ENCODE data around the gene ZBTB7A. TPM values are rescaled to one million over a fixed set of nuclear protein-coding genes. Genes with fewer than 3 reads are reported as not detected.

ZBTB7A gene
- 10 to 100 TPM; 14.3 to 35.6 (median 21.9) TPM for polyA plus RNA-seq
- long read RNA-seq, donor 1, result 0 reads
- long read RNA-seq, donor 2, full-length matches to known transcripts, result 7 of 13 reads
- long read RNA-seq, donor 2, partial matches to known transcripts, result 6 of 13 reads
- long read RNA-seq, donor 2, other reads (novel, unspliced or antisense), result 0 of 13 reads
- long read RNA-seq, donor 3, full-length matches to known transcripts, result 6 of 6 reads
- long read RNA-seq, donor 3, partial matches to known transcripts, result 0 of 6 reads
- long read RNA-seq, donor 3, other reads (novel, unspliced or antisense), result 0 of 6 reads
- long read RNA-seq, donor 4, result 0 reads
- long read RNA-seq, donor 5, full-length matches to known transcripts, result 3 of 3 reads
- long read RNA-seq, donor 5, partial matches to known transcripts, result 0 of 3 reads
- long read RNA-seq, donor 5, other reads (novel, unspliced or antisense), result 0 of 3 reads
- long read RNA-seq, donor 6, full-length matches to known transcripts, result 14 of 14 reads
- long read RNA-seq, donor 6, partial matches to known transcripts, result 0 of 14 reads
- long read RNA-seq, donor 6, other reads (novel, unspliced or antisense), result 0 of 14 reads
- long read RNA-seq, donor 7, full-length matches to known transcripts, result 3 of 3 reads
- long read RNA-seq, donor 7, partial matches to known transcripts, result 0 of 3 reads
- long read RNA-seq, donor 7, other reads (novel, unspliced or antisense), result 0 of 3 reads
- long read RNA-seq, donor 8, partial matches to known transcripts, result 0 of 1 reads
- long read RNA-seq, donor 8, other reads (novel, unspliced or antisense), result 0 of 1 reads
- long read RNA-seq, donor 9, full-length matches to known transcripts, result 3 of 3 reads
- long read RNA-seq, donor 9, partial matches to known transcripts, result 0 of 3 reads
- long read RNA-seq, donor 9, other reads (novel, unspliced or antisense), result 0 of 3 reads
- long read RNA-seq, donor 10, full-length matches to known transcripts, result 4 of 4 reads
- long read RNA-seq, donor 10, partial matches to known transcripts, result 0 of 4 reads
- long read RNA-seq, donor 10, other reads (novel, unspliced or antisense), result 0 of 4 reads

- no peaks in the 10 kb centered on the region for H3K9me3 ChIP-seq (ENCODE audit: control insufficient read depth in 2 of 2, insufficient read depth in 1 of 2, low read depth in 1 of 2, low read length in 1 of 2)
- peaks cover 2 to 36% (median 4%) of the 10 kb centered on the region in 3 donors for H3K4me1 ChIP-seq (ENCODE audit: control insufficient read depth in 3 of 3, insufficient read depth in 2 of 3, low read depth in 1 of 3, low read length in 2 of 3)
- FAIRE-seq (no peak), DNase-seq (peak; percentile 89 to 92)
- peaks cover 0 to 30% (median 4%) of the 10 kb centered on the region in 3 donors for H3K36me3 ChIP-seq (ENCODE audit: control insufficient read depth in 3 of 3, insufficient read depth in 2 of 3, low read depth in 1 of 3, low read length in 3 of 3)
- peak within 1 kb of the TSS; percentile 95 to 100 (median 99) for H3K4me3 ChIP-seq (ENCODE audit: low read depth in 1 of 3, low read length in 3 of 3)
- H3K27ac ChIP-seq (ENCODE audit: low read depth in 1 of 3, low read length in 2 of 3), result peak within 1 kb of the TSS; percentile 94 to 98 (median 98)
- no peaks in the 10 kb centered on the region for H3K27me3 ChIP-seq (ENCODE audit: control insufficient read depth in 3 of 3, insufficient read depth in 3 of 3, low read length in 3 of 3)
- 0 to 2% (median 1%) methylated on average over 38 to 85 of the region's 85 CpGs for WGBS, 3 donors
These were observed at the start of gene ZBTB7A for GRCh38 chr19:4066682-4067395. Gene ZBTB7A (minus strand): TSS chr19:4066899. CDS start chr19:4055232, 11,667 bp downstream.

DNA sequence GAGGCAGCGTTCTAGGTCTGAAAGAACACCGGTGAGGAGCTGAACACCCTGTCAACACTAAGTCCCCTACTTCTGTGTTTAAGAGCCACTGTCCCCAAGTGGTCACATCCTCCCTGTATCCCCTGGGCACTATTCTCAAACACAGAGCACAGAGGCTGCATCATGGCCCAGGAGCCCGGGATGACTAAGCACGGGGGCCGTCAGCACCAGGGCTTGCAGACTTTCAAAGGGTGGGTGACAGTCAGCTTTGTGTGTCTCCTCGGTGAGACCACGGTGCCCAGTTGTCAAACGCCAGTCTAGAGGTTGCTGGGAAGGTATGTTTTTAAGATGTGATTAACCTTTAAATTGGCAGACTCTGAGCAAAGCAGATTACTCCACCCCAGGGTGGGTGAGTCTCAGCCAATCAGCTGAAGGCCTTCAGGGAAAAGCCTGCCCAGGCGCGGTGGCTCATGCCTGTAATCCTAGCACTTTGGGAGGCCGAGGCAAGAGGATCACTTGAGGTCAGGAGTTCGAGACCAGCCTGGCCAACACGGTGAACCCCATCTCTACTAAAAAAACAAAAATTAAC is 49.2 kb upstream of the ZBTB7A start:
- Histone ChIP-seq H3K27me3 (ENCODE audit: control insufficient read depth in 3 of 3, insufficient read depth in 3 of 3, low read length in 3 of 3) (no peaks in the 10 kb centered on the region), H3K27ac (ENCODE audit: low read depth in 1 of 3, low read length in 2 of 3) (peak overlapping the region in 1 of 3 donors; percentile 16), H3K4me1 (ENCODE audit: control insufficient read depth in 3 of 3, insufficient read depth in 2 of 3, low read depth in 1 of 3, low read length in 2 of 3) (no peaks in the 10 kb centered on the region), H3K36me3 (ENCODE audit: control insufficient read depth in 3 of 3, insufficient read depth in 2 of 3, low read depth in 1 of 3, low read length in 3 of 3) (peaks cover 4 to 95% (median 33%) of the 10 kb centered on the region in 3 donors), H3K4me3 (ENCODE audit: low read depth in 1 of 3, low read length in 3 of 3) (no peak overlapping the region), H3K9me3 (ENCODE audit: control insufficient read depth in 2 of 2, insufficient read depth in 1 of 2, low read depth in 1 of 2, low read length in 1 of 2) (no peaks in the 10 kb centered on the region)
- FAIRE-seq, result no peak
- WGBS, 3 donors, result 79 to 85% (median 79%) methylated on average over 12 to 13 of the region's 13 CpGs
- no peak for DNase-seq

- H3K9me3 ChIP-seq (ENCODE audit: control insufficient read depth in 2 of 2, insufficient read depth in 1 of 2, low read depth in 1 of 2, low read length in 1 of 2), result no peaks in the 10 kb centered on the region
- H3K27ac ChIP-seq (ENCODE audit: low read depth in 1 of 3, low read length in 2 of 3), result peak overlapping the region in 2 of 3 donors; percentile 16 to 51
- WGBS, 3 donors, result 69 to 82% (median 72%) methylated on average over 27 of the region's 27 CpGs
- no peaks in the 10 kb centered on the region for H3K4me1 ChIP-seq (ENCODE audit: control insufficient read depth in 3 of 3, insufficient read depth in 2 of 3, low read depth in 1 of 3, low read length in 2 of 3)
- H3K36me3 ChIP-seq (ENCODE audit: control insufficient read depth in 3 of 3, insufficient read depth in 2 of 3, low read depth in 1 of 3, low read length in 3 of 3), result peaks cover 6 to 95% (median 36%) of the 10 kb centered on the region in 3 donors
- FAIRE-seq, result no peak
- no peak overlapping the region for H3K4me3 ChIP-seq (ENCODE audit: low read depth in 1 of 3, low read length in 3 of 3)
- H3K27me3 ChIP-seq (ENCODE audit: control insufficient read depth in 3 of 3, insufficient read depth in 3 of 3, low read length in 3 of 3), result no peaks in the 10 kb centered on the region
- DNase-seq, result peak in 1 of 2 donors; percentile 43
These were observed 48.5 kb upstream of the ZBTB7A start for GRCh38 chr19:4115050-4115817.

DNA sequence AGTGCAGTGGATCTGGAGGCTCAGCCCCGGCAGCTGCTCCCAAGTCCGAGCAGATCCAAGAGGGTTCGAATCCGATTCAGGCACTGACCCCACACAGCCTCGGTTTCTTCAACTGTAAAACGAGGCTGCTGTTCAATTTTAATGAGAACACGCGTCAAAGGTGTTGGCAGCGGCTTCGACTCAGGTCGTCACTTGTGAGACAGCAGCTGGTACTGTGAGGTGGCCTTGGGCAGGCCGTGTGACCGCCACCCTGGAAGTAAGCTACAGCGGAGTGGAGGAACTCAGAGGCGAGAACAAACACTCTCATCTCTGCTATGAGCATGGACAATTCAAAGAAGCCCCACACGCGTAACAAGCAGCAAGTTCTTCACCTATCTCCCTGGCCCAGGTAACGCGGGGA is 47.5 kb upstream of the ZBTB7A start:
- 90 to 94% (median 94%) methylated on average over 19 of the region's 19 CpGs for WGBS, 3 donors
- Histone ChIP-seq H3K4me1 (ENCODE audit: control insufficient read depth in 3 of 3, insufficient read depth in 2 of 3, low read depth in 1 of 3, low read length in 2 of 3) (no peaks in the 10 kb centered on the region), H3K36me3 (ENCODE audit: control insufficient read depth in 3 of 3, insufficient read depth in 2 of 3, low read depth in 1 of 3, low read length in 3 of 3) (peaks cover 10 to 97% (median 34%) of the 10 kb centered on the region in 3 donors), H3K27me3 (ENCODE audit: control insufficient read depth in 3 of 3, insufficient read depth in 3 of 3, low read length in 3 of 3) (no peaks in the 10 kb centered on the region), H3K4me3 (ENCODE audit: low read depth in 1 of 3, low read length in 3 of 3) (no peak overlapping the region), H3K27ac (ENCODE audit: low read depth in 1 of 3, low read length in 2 of 3) (no peak overlapping the region), H3K9me3 (ENCODE audit: control insufficient read depth in 2 of 2, insufficient read depth in 1 of 2, low read depth in 1 of 2, low read length in 1 of 2) (no peaks in the 10 kb centered on the region)
- no peak for FAIRE-seq
- DNase-seq, result no peak

DNA sequence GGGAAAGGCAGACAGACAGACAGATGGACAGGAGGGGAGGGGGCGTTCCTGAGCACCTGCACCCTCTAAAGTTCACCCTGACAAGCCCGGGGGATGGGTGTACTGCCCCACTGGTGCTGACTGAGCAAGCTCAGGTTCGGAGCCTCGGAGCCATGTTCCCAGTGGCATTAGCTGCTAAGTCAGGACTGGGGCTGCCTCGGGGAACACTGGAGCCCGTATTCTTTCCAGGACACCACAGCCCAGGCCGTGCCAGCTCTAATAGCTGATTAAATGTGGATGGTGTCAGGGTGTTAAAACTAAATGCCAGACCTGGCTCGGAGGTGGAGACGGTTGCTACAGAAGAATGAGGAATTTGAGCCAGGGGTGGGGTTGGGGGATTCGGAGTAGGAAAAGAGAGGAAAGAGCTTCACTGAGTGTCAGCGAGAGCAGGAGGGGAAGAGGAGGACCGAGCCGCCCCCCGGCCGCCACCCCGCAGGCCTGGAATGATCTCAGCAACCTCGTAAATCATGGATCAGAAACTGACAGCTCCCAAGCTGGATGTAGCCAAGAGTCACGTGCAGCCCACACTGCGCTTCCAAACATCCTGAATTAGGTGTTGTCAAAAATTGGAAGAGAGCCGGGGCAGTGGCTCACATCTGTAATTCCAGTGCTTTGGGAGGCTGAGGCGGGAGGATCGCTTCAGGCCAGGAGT is 46.8 kb upstream of the ZBTB7A start:
- H3K27ac ChIP-seq (ENCODE audit: low read depth in 1 of 3, low read length in 2 of 3), result no peak overlapping the region
- H3K9me3 ChIP-seq (ENCODE audit: control insufficient read depth in 2 of 2, insufficient read depth in 1 of 2, low read depth in 1 of 2, low read length in 1 of 2), result no peaks in the 10 kb centered on the region
- no peaks in the 10 kb centered on the region for H3K27me3 ChIP-seq (ENCODE audit: control insufficient read depth in 3 of 3, insufficient read depth in 3 of 3, low read length in 3 of 3)
- DNase-seq (no peak), FAIRE-seq (no peak)
- peaks cover 11 to 100% (median 40%) of the 10 kb centered on the region in 3 donors for H3K36me3 ChIP-seq (ENCODE audit: control insufficient read depth in 3 of 3, insufficient read depth in 2 of 3, low read depth in 1 of 3, low read length in 3 of 3)
- no peak overlapping the region for H3K4me3 ChIP-seq (ENCODE audit: low read depth in 1 of 3, low read length in 3 of 3)
- WGBS, 3 donors, result 88 to 93% (median 90%) methylated on average over 21 to 22 of the region's 22 CpGs
- no peaks in the 10 kb centered on the region for H3K4me1 ChIP-seq (ENCODE audit: control insufficient read depth in 3 of 3, insufficient read depth in 2 of 3, low read depth in 1 of 3, low read length in 2 of 3)

- 93 to 96% (median 93%) methylated on average over 13 to 17 of the region's 17 CpGs for WGBS, 3 donors
- FAIRE-seq, result no peak
- peaks cover 10 to 100% (median 41%) of the 10 kb centered on the region in 3 donors for H3K36me3 ChIP-seq (ENCODE audit: control insufficient read depth in 3 of 3, insufficient read depth in 2 of 3, low read depth in 1 of 3, low read length in 3 of 3)
- H3K4me1 ChIP-seq (ENCODE audit: control insufficient read depth in 3 of 3, insufficient read depth in 2 of 3, low read depth in 1 of 3, low read length in 2 of 3), result no peaks in the 10 kb centered on the region
- DNase-seq, result no peak
- H3K4me3 ChIP-seq (ENCODE audit: low read depth in 1 of 3, low read length in 3 of 3), result no peak overlapping the region
- H3K9me3 ChIP-seq (ENCODE audit: control insufficient read depth in 2 of 2, insufficient read depth in 1 of 2, low read depth in 1 of 2, low read length in 1 of 2), result no peaks in the 10 kb centered on the region
- no peaks in the 10 kb centered on the region for H3K27me3 ChIP-seq (ENCODE audit: control insufficient read depth in 3 of 3, insufficient read depth in 3 of 3, low read length in 3 of 3)
- H3K27ac ChIP-seq (ENCODE audit: low read depth in 1 of 3, low read length in 2 of 3), result no peak overlapping the region
These were observed 45.7 kb upstream of the ZBTB7A start for GRCh38 chr19:4112367-4112766.

- Histone ChIP-seq H3K27me3 (ENCODE audit: control insufficient read depth in 3 of 3, insufficient read depth in 3 of 3, low read length in 3 of 3) (no peaks in the 10 kb centered on the region), H3K4me3 (ENCODE audit: low read depth in 1 of 3, low read length in 3 of 3) (no peak overlapping the region), H3K4me1 (ENCODE audit: control insufficient read depth in 3 of 3, insufficient read depth in 2 of 3, low read depth in 1 of 3, low read length in 2 of 3) (no peaks in the 10 kb centered on the region), H3K36me3 (ENCODE audit: control insufficient read depth in 3 of 3, insufficient read depth in 2 of 3, low read depth in 1 of 3, low read length in 3 of 3) (peaks cover 10 to 97% (median 37%) of the 10 kb centered on the region in 3 donors), H3K9me3 (ENCODE audit: control insufficient read depth in 2 of 2, insufficient read depth in 1 of 2, low read depth in 1 of 2, low read length in 1 of 2) (no peaks in the 10 kb centered on the region), H3K27ac (ENCODE audit: low read depth in 1 of 3, low read length in 2 of 3) (peak overlapping the region in 2 of 3 donors; percentile 38 to 90)
- FAIRE-seq (no peak), DNase-seq (no peak)
- WGBS, 3 donors, result 88 to 93% (median 90%) methylated on average over 6 of the region's 6 CpGs
These were observed 42.9 kb upstream of the ZBTB7A start for GRCh38 chr19:4109626-4109945.

All from small intestine (tissue), 16 donors.